ENCODE measurements around the gene GGCT. TPM values are rescaled to one million over a fixed set of nuclear protein-coding genes. Genes with fewer than 3 reads are reported as not detected.
A peak's percentile ranks its signal among the peaks of the same experiment; 100 is the strongest.
"Not testable (repeated sequence)": the region's sequence is repeated elsewhere in the genome, so short reads cannot be mapped to it uniquely, and the experiment has no call there.

Gene GGCT
- total RNA-seq, 1 donor from 2014 or later = 18.9 TPM

- Histone ChIP-seq H3K9me3 (replicated peaks) (no peaks in the 10 kb centered on the region), H3K27ac (replicated peaks) (no peak overlapping the region), H3K4me3 (no peak overlapping the region), H3K36me3 (no peaks in the 10 kb centered on the region), H3K4me1 (no peaks in the 10 kb centered on the region), H3K27me3 (ENCODE audit: low read depth) (no peaks in the 10 kb centered on the region)
- intact Hi-C loops (cut with micrococcal nuclease) = loop anchor here (10.0 kb wide), 1 partner anchor 53 kb away; no protein-coding TSS in a partner anchor
- TF ChIP-seq CTCF (IDR thresholded peaks at IDR 0.05; ENCODE audit: borderline replicate concordance) = no peak
- DNase-seq = no peak
Observed at GRCh38 chr7:30511494-30511893, 6.9 kb upstream of the GGCT start.

- Histone ChIP-seq H3K4me3 (no peak overlapping the region), H3K27ac (replicated peaks) (no peak overlapping the region), H3K27me3 (ENCODE audit: low read depth) (no peaks in the 10 kb centered on the region), H3K36me3 (no peaks in the 10 kb centered on the region), H3K4me1 (peaks cover 2% of the 10 kb centered on the region), H3K9me3 (replicated peaks) (no peaks in the 10 kb centered on the region)
- TF ChIP-seq CTCF (IDR thresholded peaks at IDR 0.05; ENCODE audit: borderline replicate concordance) = peak; percentile 85
- intact Hi-C loops (cut with micrococcal nuclease) = loop anchor here (10.0 kb wide), 1 partner anchor 54 kb away; no protein-coding TSS in a partner anchor
- no peak for DNase-seq
Observed at GRCh38 chr7:30510124-30511075, 5.8 kb upstream of the GGCT start.

GRCh38 chr7:30509171-30509857, 4.7 kb upstream of the GGCT start:
- H3K36me3 ChIP-seq; H3K4me1 ChIP-seq; H3K27me3 ChIP-seq (ENCODE audit: low read depth); intact Hi-C loops (cut with micrococcal nuclease); DNase-seq; H3K4me3 ChIP-seq; H3K9me3 ChIP-seq (replicated peaks); H3K27ac ChIP-seq (replicated peaks): not testable (repeated sequence)

GRCh38 chr7:30507346-30507900, 2.8 kb upstream of the GGCT start:
- DNase-seq; H3K36me3 ChIP-seq; H3K27ac ChIP-seq (replicated peaks); H3K4me3 ChIP-seq; intact Hi-C loops (cut with micrococcal nuclease); H3K27me3 ChIP-seq (ENCODE audit: low read depth); H3K9me3 ChIP-seq (replicated peaks): not testable (repeated sequence)
- peaks cover 28% of the 10 kb centered on the region for H3K4me1 ChIP-seq

GRCh38 chr7:30505174-30505697, 607 bp upstream of the GGCT start:
- Histone ChIP-seq H3K36me3 (no peaks in the 10 kb centered on the region), H3K27me3 (ENCODE audit: low read depth) (no peaks in the 10 kb centered on the region), H3K27ac (replicated peaks) (peak overlapping the region; percentile 91), H3K4me1 (peaks cover 28% of the 10 kb centered on the region), H3K9me3 (replicated peaks) (no peaks in the 10 kb centered on the region), H3K4me3 (peak overlapping the region; percentile 80)
- no peak for DNase-seq
- intact Hi-C loops (cut with micrococcal nuclease) = no loop called here
- TF ChIP-seq CTCF (IDR thresholded peaks at IDR 0.05; ENCODE audit: borderline replicate concordance) = no peak
